Putamen (tissue), 1 donor: ENCODE data around the gene ZNF385A.

Source experiments
- DNase-seq: peaks from one replicate; pipeline ENCODE4 v3.0.0-alpha.2; 2016; ENCODE audit warnings: low spot score

The ZNF385A gene

GRCh38 chr12:54384591-54385041 lies at the start of gene ZNF385A:
Gene ZNF385A (minus strand): TSS chr12:54384733. CDS start chr12:54384514, 219 bp downstream.
- no peak for DNase-seq

- no peak for DNase-seq
These were observed 48.3 kb upstream of the ZNF385A start for GRCh38 chr12:54432815-54433164.

GRCh38 chr12:54431911-54432814 lies 47.6 kb upstream of the ZNF385A start:
- no peak for DNase-seq

GRCh38 chr12:54430471-54431069 lies 46.0 kb upstream of the ZNF385A start:
- DNase-seq: no peak

- DNase-seq: no peak
These were observed 44.5 kb upstream of the ZNF385A start for GRCh38 chr12:54429014-54429471.

GRCh38 chr12:54428050-54429013 lies 43.8 kb upstream of the ZNF385A start:
- DNase-seq: no peak

- DNase-seq: no peak
These were observed 42.6 kb upstream of the ZNF385A start for GRCh38 chr12:54427106-54427505.

- DNase-seq: no peak
These were observed 42.2 kb upstream of the ZNF385A start for GRCh38 chr12:54426690-54427089.

GRCh38 chr12:54425702-54426101 lies 41.2 kb upstream of the ZNF385A start:
- DNase-seq: no peak

- DNase-seq: no peak
These were observed 39.7 kb upstream of the ZNF385A start for GRCh38 chr12:54424224-54424623.

- DNase-seq: no peak
These were observed 39.2 kb upstream of the ZNF385A start for GRCh38 chr12:54423816-54424150.

- no peak for DNase-seq
These were observed 37.3 kb upstream of the ZNF385A start for GRCh38 chr12:54421879-54422250.

GRCh38 chr12:54421175-54421878 lies 36.8 kb upstream of the ZNF385A start:
- no peak for DNase-seq

- DNase-seq: no peak
These were observed 36.2 kb upstream of the ZNF385A start for GRCh38 chr12:54420766-54421144.

- no peak for DNase-seq
These were observed 34.8 kb upstream of the ZNF385A start, which contains the start of gene ITGA5 for GRCh38 chr12:54419088-54419887. Gene ITGA5 (minus strand): TSS chr12:54419266. CDS start chr12:54419198, 68 bp downstream.

GRCh38 chr12:54418441-54419087 lies 34.0 kb upstream of the ZNF385A start:
- DNase-seq: no peak

GRCh38 chr12:54417712-54418440 lies 33.3 kb upstream of the ZNF385A start:
- DNase-seq: no peak

- no peak for DNase-seq
These were observed 32.4 kb upstream of the ZNF385A start for GRCh38 chr12:54416687-54417603.
